Gastrocnemius medialis (tissue), 4 donors: Measurements from ENCODE around the gene DCAF11. TPM values are rescaled to one million over a fixed set of nuclear protein-coding genes. Genes with fewer than 3 reads are reported as not detected.

ENCODE experiments used
- ATAC-seq, 2 donors: fragments of 150-250 bp; one replicate each; pipeline ENCODE4 v1.9.1; 2016
- DNase-seq, 2 donors: peaks; one replicate each; pipeline ENCODE4 v3.0.0-alpha.2; 2019
- H3K27ac ChIP-seq, 4 donors: fragments of 200-600 bp; sonication (generic); 1 replicate in 1 of 4; 2 replicates in 3 of 4; pipeline ENCODE4 v1.5.1; 2016 to 2018; ENCODE audit warnings: mild to moderate bottlenecking in 2 of 4, moderate library complexity in 1 of 4
- H3K27me3 ChIP-seq, 3 donors: fragments of 200-600 bp; sonication (generic) in 2 of 3; 1 replicate in 1 of 3; 2 replicates in 2 of 3; pipeline versions ENCODE4 v1.5.1 to v1.6.0; 2016 to 2019; ENCODE audit warnings: mild to moderate bottlenecking in 1 of 3, moderate library complexity in 1 of 3
- H3K36me3 ChIP-seq, 2 donors: fragments of 200-600 bp; sonication (generic) in 1 of 2; one replicate each; pipeline ENCODE4 v1.5.1; 2017 to 2018
- H3K4me1 ChIP-seq, 2 donors: fragments of 200-600 bp; sonication (generic) in 1 of 2; one replicate each; pipeline ENCODE4 v1.5.1; 2016 to 2017; ENCODE audit warnings: mild to moderate bottlenecking in 2 of 2
- H3K4me3 ChIP-seq, 4 donors: fragments of 200-600 bp; sonication (generic) in 3 of 4; 1 replicate in 1 of 4; 2 replicates in 3 of 4; pipeline ENCODE4 v1.5.1; 2016 to 2019; ENCODE audit warnings: mild to moderate bottlenecking in 2 of 4
- H3K9me3 ChIP-seq, 3 donors: fragments of 200-600 bp; sonication (generic) in 2 of 3; 1 replicate in 1 of 3; 2 replicates in 2 of 3; pipeline ENCODE4 v1.5.1; 2016 to 2019
- CTCF ChIP-seq, 5 experiments: fragments of 450-650 bp in 3 of 5; fragments of 200-600 bp in 2 of 5; sonication (generic) in 2 of 5; IDR thresholded peaks in 4 of 5; conservative IDR thresholded peaks in 1 of 5; 1 replicate in 4 of 5; 2 replicates in 1 of 5; pipeline ENCODE4 v1.5.1; 2016 to 2019; ENCODE audit warnings: antibody characterized with exemption in 5 of 5, mild to moderate bottlenecking in 3 of 5, moderate library complexity in 3 of 5
- POLR2A ChIP-seq, 2 donors: fragments of 450-650 bp; IDR thresholded peaks; one replicate each; pipeline ENCODE4 v1.6.1; 2017; ENCODE audit warnings: antibody characterized with exemption in 2 of 2, mild to moderate bottlenecking in 2 of 2, moderate library complexity in 2 of 2
- in situ Hi-C, 4 donors: fragments of 200-750 bp; cut with MboI; loops; one replicate each; pipeline versions ENCODE4 v1.15.0 to v1.8.0; 2017; ENCODE audit warnings: low sequenced_read_pairs in 4 of 4
- intact Hi-C: fragments of 100-400 bp; cut with DNase I; formaldehyde crosslinking; loops from one replicate; pipeline ENCODE4 v1.15.1; 2023; ENCODE audit warnings: low total_unique reads
- total RNA-seq, 4 donors: library from RNA; depleted of rRNA; stranded (reverse); fragments of >200 nt; gene quantifications; one replicate each; pipeline versions ENCODE4 v1.1.0 to v1.2.3, GENCODE V29; 2016

The DCAF11 gene
- total RNA-seq, 4 donors from 2014 or later: 52.4 to 113 (median 88.7) TPM

GRCh38 chr14:24150993-24151392, 36.4 kb downstream of the DCAF11 start:
- Histone ChIP-seq H3K4me3 (no peak overlapping the region), H3K27ac (no peak overlapping the region), H3K4me1 (peaks cover 10 to 13% of the 10 kb centered on the region in 2 donors), H3K9me3 (no peaks in the 10 kb centered on the region), H3K36me3 (peaks cover 0 to 69% of the 10 kb centered on the region in 2 donors), H3K27me3 (no peaks in the 10 kb centered on the region)
- ATAC-seq: no peak
- TF ChIP-seq CTCF (IDR thresholded peaks at IDR 0.05 in 4 of 5, conservative IDR thresholded peaks at IDR 0.05 in 1 of 5) (no peak), POLR2A (IDR thresholded peaks at IDR 0.05) (no peak)
- intact Hi-C loops: no loop called here
- no peak for DNase-seq
- in situ Hi-C loops: no loop called here

GRCh38 chr14:24151404-24152080, 37.0 kb downstream of the DCAF11 start:
- H3K4me1 ChIP-seq: peaks cover 9 to 11% of the 10 kb centered on the region in 2 donors
- in situ Hi-C loops: no loop called here
- no peaks in the 10 kb centered on the region for H3K9me3 ChIP-seq
- H3K27me3 ChIP-seq: no peaks in the 10 kb centered on the region
- H3K4me3 ChIP-seq: no peak overlapping the region
- TF ChIP-seq CTCF (IDR thresholded peaks at IDR 0.05 in 4 of 5, conservative IDR thresholded peaks at IDR 0.05 in 1 of 5): no peak
- no peak for TF ChIP-seq POLR2A (IDR thresholded peaks at IDR 0.05)
- no peak overlapping the region for H3K27ac ChIP-seq
- DNase-seq (no peak), ATAC-seq (no peak)
- intact Hi-C loops: no loop called here
- peaks cover 0 to 74% of the 10 kb centered on the region in 2 donors for H3K36me3 ChIP-seq

- intact Hi-C loops (no loop called here), in situ Hi-C loops (no loop called here)
- H3K4me1 ChIP-seq: no peaks in the 10 kb centered on the region
- TF ChIP-seq POLR2A (IDR thresholded peaks at IDR 0.05): no peak
- no peak for TF ChIP-seq CTCF (IDR thresholded peaks at IDR 0.05 in 4 of 5, conservative IDR thresholded peaks at IDR 0.05 in 1 of 5)
- no peaks in the 10 kb centered on the region for H3K27me3 ChIP-seq
- ATAC-seq: no peak
- DNase-seq: no peak
- no peak overlapping the region for H3K27ac ChIP-seq
- H3K36me3 ChIP-seq: peaks cover 0 to 82% of the 10 kb centered on the region in 2 donors
- H3K4me3 ChIP-seq: no peak overlapping the region
- H3K9me3 ChIP-seq: no peaks in the 10 kb centered on the region
These were observed 40.5 kb downstream of the DCAF11 start for GRCh38 chr14:24155100-24155499.

- DNase-seq (no peak), ATAC-seq (no peak)
- H3K27ac ChIP-seq: no peak overlapping the region
- peaks cover 7 to 14% of the 10 kb centered on the region in 2 donors for H3K4me1 ChIP-seq
- no peaks in the 10 kb centered on the region for H3K27me3 ChIP-seq
- in situ Hi-C loops (no loop called here), intact Hi-C loops (no loop called here)
- H3K36me3 ChIP-seq: peaks cover 0 to 73% of the 10 kb centered on the region in 2 donors
- no peak overlapping the region for H3K4me3 ChIP-seq
- TF ChIP-seq CTCF (IDR thresholded peaks at IDR 0.05 in 4 of 5, conservative IDR thresholded peaks at IDR 0.05 in 1 of 5) (no peak), POLR2A (IDR thresholded peaks at IDR 0.05) (no peak)
- no peaks in the 10 kb centered on the region for H3K9me3 ChIP-seq
These were observed 42.3 kb downstream of the DCAF11 start for GRCh38 chr14:24156840-24157239.

GRCh38 chr14:24157331-24157730, 42.8 kb downstream of the DCAF11 start:
- Histone ChIP-seq H3K9me3 (no peaks in the 10 kb centered on the region), H3K4me3 (no peak overlapping the region), H3K36me3 (peaks cover 0 to 68% of the 10 kb centered on the region in 2 donors), H3K27ac (no peak overlapping the region), H3K4me1 (peaks cover 12 to 19% of the 10 kb centered on the region in 2 donors), H3K27me3 (no peaks in the 10 kb centered on the region)
- TF ChIP-seq POLR2A (IDR thresholded peaks at IDR 0.05): no peak
- TF ChIP-seq CTCF (IDR thresholded peaks at IDR 0.05 in 4 of 5, conservative IDR thresholded peaks at IDR 0.05 in 1 of 5): no peak
- no peak for ATAC-seq
- no peak for DNase-seq
- intact Hi-C loops: no loop called here
- in situ Hi-C loops: no loop called here
